ENCODE results near the gene WWC2. TPM values are rescaled to one million over a fixed set of nuclear protein-coding genes. Genes with fewer than 3 reads are reported as not detected.

Gene WWC2
- total RNA-seq, 4 donors from 2014 or later = 28.2 to 38.5 (median 37.0) TPM

DNA sequence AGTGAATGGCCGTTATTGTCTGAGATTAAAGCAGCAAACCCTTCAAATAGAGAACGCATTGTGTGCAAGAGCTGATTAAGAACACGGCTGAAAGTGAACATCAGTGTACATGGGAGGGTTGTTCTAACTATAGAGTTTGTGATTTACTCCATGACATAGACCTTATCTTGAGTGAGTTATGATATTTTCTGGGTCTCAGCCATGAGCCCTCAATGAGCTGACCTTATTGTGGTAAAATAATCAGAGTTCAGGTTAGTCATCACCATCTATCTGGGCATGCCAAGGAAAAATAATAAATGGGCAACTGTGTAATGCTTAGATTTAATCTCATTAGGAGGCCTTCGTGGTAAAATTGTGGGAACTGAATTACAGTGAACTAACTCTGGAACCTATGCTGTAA lies 256.3 kb downstream of the WWC2 start:
- 73% methylated on average over 4 of the region's 4 CpGs for WGBS
- no peak overlapping the region for H3K27ac ChIP-seq (replicated peaks in 1 of 4)
- intact Hi-C loops (cut with DNase I) = no loop called here

DNA sequence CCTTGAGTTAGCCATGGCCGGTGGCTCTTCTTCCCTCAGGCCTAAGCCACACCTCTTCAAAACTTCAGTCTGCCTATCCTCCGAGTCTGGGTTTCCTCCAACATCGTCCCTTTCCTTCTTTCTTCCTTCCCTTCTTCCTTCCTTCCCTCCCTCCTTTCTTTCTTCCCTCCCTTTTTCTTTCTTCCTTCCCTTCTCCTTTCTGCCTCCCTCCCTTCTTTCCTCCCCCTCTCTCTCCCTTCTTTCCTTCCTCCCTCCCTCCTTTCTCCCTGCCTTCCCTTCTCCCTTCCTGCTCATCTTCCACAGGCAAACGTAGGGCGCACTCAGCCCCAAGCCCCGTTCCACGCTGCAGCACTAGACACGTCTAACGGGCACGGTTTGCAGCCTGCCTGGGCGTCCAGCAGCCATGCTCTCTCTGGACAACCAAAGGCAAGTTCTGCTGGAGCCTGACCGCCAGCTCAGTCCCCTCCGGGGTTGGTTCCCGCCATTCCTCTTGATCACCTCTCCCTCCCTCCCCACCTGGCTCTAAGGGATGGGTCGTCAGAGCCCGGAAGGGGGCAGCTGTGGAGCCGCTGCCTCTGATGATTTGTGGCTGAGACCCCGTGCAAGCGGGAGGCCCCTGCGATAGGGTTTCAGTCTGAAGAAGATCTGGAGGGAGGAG lies 257.2 kb downstream of the WWC2 start:
- Histone ChIP-seq H3K27ac (replicated peaks in 1 of 4) (no peak overlapping the region), H3K36me3 (no peaks in the 10 kb centered on the region), H3K9me3 (peaks cover 0 to 2% (median 0%) of the 10 kb centered on the region in 4 donors), H3K4me1 (no peaks in the 10 kb centered on the region), H3K4me3 (no peak overlapping the region), H3K27me3 (peaks cover 0 to 24% (median 0%) of the 10 kb centered on the region in 4 donors)
- 82% methylated on average over 20 of the region's 20 CpGs for WGBS
- DNase-seq (ENCODE audit: extremely low spot score) = no peak
- TF ChIP-seq EP300 (IDR thresholded peaks at IDR 0.05) = no peak
- intact Hi-C loops (cut with DNase I) = no loop called here

More for the DNA sequence above, 256.3 kb downstream of the WWC2 start:
- Histone ChIP-seq H3K4me3 (no peak overlapping the region), H3K4me1 (no peaks in the 10 kb centered on the region), H3K36me3 (no peaks in the 10 kb centered on the region), H3K27me3 (peaks cover 0 to 32% (median 0%) of the 10 kb centered on the region in 4 donors), H3K9me3 (no peaks in the 10 kb centered on the region)
- DNase-seq (ENCODE audit: extremely low spot score) = no peak
- TF ChIP-seq, protein P1, sequence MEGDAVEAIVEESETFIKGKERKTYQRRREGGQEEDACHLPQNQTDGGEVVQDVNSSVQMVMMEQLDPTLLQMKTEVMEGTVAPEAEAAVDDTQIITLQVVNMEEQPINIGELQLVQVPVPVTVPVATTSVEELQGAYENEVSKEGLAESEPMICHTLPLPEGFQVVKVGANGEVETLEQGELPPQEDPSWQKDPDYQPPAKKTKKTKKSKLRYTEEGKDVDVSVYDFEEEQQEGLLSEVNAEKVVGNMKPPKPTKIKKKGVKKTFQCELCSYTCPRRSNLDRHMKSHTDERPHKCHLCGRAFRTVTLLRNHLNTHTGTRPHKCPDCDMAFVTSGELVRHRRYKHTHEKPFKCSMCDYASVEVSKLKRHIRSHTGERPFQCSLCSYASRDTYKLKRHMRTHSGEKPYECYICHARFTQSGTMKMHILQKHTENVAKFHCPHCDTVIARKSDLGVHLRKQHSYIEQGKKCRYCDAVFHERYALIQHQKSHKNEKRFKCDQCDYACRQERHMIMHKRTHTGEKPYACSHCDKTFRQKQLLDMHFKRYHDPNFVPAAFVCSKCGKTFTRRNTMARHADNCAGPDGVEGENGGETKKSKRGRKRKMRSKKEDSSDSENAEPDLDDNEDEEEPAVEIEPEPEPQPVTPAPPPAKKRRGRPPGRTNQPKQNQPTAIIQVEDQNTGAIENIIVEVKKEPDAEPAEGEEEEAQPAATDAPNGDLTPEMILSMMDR (IDR thresholded peaks at IDR 0.05) = no peak
- TF ChIP-seq EP300 (IDR thresholded peaks at IDR 0.05) = no peak
- no peak for TF ChIP-seq POLR2A (IDR thresholded peaks at IDR 0.05; ENCODE audit: low read depth)
- TF ChIP-seq POLR2AphosphoS5 (IDR thresholded peaks at IDR 0.05) = no peak

DNA sequence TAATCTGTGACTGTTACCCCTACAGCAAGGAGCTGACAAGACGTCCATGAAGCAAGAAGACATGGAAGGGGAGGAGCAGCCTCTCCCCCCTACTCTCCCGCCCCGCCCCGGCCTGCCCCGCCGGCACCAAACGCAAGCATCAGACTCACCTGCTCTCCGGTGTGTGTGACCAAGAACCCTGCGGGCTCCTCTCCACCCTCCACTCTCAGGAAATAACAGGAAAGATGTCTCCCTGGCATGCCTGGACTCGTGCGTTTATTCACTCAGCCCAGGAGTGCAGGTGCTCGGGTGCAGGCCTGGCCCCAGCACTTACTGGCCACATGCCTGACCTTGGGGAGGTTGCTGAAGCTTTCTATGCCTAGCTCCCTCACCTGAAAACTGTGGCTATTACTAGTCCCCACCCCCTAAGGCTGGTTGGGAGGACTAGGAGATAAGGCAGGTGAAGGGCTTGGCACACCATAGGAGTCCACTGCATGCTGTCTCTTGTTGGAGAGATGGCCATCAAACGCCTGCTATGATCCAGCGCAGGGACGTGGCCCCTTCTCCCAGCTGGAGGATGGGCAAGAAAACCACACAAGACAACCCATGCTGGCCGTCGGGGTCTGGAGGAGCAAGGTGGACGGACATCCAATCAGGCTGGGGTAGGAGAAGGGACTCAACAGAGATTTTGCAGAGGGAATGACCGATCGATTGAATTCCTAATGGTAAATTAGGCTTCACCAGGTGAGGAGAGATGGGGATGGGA lies 258.0 kb downstream of the WWC2 start:
- DNase-seq (ENCODE audit: extremely low spot score) = no peak
- H3K27ac ChIP-seq (replicated peaks in 1 of 4) = no peak overlapping the region
- TF ChIP-seq POLR2A (IDR thresholded peaks at IDR 0.05; ENCODE audit: low read depth) (no peak), POLR2AphosphoS5 (IDR thresholded peaks at IDR 0.05) (no peak), EP300 (IDR thresholded peaks at IDR 0.05) (no peak)
- TF ChIP-seq, protein P1 (IDR thresholded peaks at IDR 0.05) = no peak
- no peaks in the 10 kb centered on the region for H3K4me1 ChIP-seq
- H3K36me3 ChIP-seq = no peaks in the 10 kb centered on the region
- intact Hi-C loops (cut with DNase I) = no loop called here
- H3K9me3 ChIP-seq = peaks cover 0 to 4% (median 0%) of the 10 kb centered on the region in 4 donors
- H3K4me3 ChIP-seq = no peak overlapping the region
- H3K27me3 ChIP-seq = peaks cover 0 to 21% (median 0%) of the 10 kb centered on the region in 4 donors
- 87% methylated on average over 16 of the region's 20 CpGs for WGBS

DNA sequence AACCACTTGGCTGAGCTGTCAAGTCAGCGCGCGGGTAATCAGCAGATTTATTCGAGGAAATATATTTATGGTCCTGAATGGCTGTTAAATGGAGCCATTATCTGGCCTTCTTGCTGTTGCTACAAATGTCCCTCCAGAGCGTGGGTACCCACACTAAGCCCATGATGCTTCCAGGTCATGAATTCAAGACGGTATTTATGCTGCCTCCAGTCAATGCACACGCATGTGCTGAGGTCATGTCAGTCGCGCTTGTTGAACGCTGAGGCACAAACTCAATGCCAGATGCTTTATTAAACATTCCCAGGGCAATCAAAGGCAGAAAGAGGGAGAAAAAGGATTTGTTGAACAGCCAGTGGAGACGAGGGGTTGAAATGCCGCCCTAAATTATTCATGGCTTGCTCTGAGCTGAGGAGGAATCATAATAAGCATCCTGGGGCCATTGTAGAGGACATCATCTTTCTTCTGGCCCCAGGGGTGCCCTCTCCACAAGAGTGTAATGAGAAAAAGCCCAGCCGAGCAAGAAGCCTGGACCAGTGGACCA lies 259.2 kb downstream of the WWC2 start:
- peaks cover 0 to 4% (median 0%) of the 10 kb centered on the region in 4 donors for H3K9me3 ChIP-seq
- no peak overlapping the region for H3K4me3 ChIP-seq
- H3K27me3 ChIP-seq = peaks cover 0 to 10% (median 0%) of the 10 kb centered on the region in 4 donors
- no peaks in the 10 kb centered on the region for H3K36me3 ChIP-seq
- no peaks in the 10 kb centered on the region for H3K4me1 ChIP-seq
- WGBS = 88% methylated on average over 12 of the region's 13 CpGs
- TF ChIP-seq, protein P1 (IDR thresholded peaks at IDR 0.05) = no peak
- TF ChIP-seq EP300 (IDR thresholded peaks at IDR 0.05) (no peak), POLR2AphosphoS5 (IDR thresholded peaks at IDR 0.05) (no peak), POLR2A (IDR thresholded peaks at IDR 0.05; ENCODE audit: low read depth) (no peak)
- no peak for DNase-seq (ENCODE audit: extremely low spot score)
- intact Hi-C loops (cut with DNase I) = no loop called here
- no peak overlapping the region for H3K27ac ChIP-seq (replicated peaks in 1 of 4)

Measured in esophagus muscularis mucosa (tissue), 4 donors.